HG02840 (cell line): ENCODE results near the gene SLC24A3.
"Not testable (repeated sequence)": the region's sequence is repeated elsewhere in the genome, so short reads cannot be mapped to it uniquely, and the experiment has no call there.

Source experiments
- ATAC-seq: cut with Tn5 transposase; IDR thresholded peaks from one replicate; pipeline ENCODE4 v1.9.1; 2021; ENCODE audit warnings: mild to moderate bottlenecking, moderate library complexity, moderate number of reproducible peaks; ENCODE audit not compliant: unreplicated experiment, low FRiP score

The SLC24A3 gene

DNA sequence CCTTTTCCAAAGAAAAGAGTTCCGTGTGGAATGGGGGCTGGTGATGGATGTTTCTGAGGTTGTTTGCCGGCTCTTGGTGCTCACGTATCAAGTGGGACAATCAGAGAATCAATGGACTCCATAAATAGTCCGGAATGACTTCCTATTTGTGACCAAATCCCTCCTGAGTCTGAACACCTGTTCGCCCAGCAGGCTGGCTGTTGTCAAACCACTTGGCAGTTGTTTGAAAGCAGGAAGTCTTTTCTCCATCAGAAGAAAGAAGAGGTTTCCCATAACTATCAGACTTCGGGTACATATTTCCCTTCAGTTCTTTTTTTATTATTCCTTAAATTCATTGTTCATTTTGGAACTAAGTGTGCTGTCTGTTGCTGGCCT is 390.9 kb downstream of the SLC24A3 start:
- no peak for ATAC-seq

DNA sequence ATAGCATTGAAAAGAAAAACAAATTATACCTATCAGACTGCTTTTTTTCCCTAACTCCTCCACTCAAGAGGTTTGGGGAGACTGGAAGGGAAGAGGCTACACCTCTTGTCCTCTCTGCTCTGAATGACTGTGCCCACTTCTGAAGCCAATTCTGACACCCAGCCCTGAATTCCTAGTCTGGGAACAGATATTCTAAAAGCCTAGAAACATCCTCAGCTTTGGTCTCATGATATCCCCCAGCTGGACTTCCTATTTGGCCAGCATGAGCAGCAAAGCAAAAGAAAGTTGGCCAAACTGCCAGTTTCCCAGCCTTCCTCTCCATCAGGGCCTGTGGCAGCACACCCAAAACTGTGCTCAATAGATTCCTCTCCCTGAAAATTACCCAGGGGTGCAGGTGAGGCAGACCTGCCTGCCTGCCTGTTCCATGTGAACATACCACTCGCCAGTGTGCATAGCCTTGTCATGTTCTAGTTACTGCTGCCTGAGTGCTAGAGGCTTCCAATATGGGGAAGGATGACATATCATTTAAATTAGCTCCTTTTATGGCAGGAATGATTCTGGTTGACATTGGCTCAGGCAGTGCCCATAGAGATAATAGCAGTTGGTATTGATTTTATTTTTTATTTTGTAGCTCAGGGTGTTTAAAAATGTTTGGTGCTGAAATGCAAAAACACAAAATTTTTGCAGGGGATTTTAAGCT is 393.5 kb downstream of the SLC24A3 start:
- ATAC-seq: no peak

- ATAC-seq: no peak
Measured at GRCh38 chr20:19609642-19610223, 397.3 kb downstream of the SLC24A3 start.

GRCh38 chr20:19615629-19616028 is 403.2 kb downstream of the SLC24A3 start:
- ATAC-seq: no peak

- no peak for ATAC-seq
Measured at GRCh38 chr20:19616081-19616480, 403.6 kb downstream of the SLC24A3 start.

DNA sequence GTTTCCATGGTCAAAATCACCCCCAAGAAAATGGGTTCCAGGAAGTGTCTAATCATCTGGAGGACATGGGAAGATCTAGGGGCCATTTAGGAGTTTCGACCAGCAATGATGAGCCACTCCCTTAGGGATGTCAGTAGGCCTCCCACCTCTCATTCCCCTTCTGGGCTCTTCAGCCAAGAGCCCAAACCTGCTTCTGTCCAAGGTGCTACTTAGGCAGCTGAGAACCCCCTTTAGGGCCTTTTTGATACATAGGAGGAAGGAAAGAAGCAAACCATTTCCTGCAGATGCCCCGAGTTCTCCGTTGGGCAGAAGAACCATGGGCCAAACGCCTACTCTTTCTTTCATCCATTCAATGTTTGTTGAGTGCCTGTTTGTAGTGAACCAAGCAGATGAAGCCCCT is 404.2 kb downstream of the SLC24A3 start:
- ATAC-seq: no peak

DNA sequence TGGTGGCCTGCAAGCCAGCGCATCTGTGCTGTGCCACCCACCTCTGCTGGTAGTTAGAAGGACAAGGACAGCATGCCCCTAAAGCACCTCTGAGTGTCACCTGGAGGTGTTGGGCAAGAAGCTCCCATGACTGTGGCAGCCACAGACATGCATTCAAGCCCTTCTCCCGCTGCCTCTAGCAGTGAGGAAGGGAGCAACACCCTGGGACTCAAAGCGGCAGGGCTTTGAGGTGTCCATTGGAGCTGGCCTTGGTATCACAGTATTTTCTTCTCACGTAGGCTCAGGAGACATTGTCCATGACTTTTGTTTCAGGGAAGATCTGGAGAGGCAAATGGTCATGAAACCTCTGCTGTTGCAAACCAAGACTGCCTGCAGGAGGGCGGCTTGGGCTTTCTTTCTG is 404.8 kb downstream of the SLC24A3 start:
- no peak for ATAC-seq

GRCh38 chr20:19618711-19619110 is 406.3 kb downstream of the SLC24A3 start:
- no peak for ATAC-seq

GRCh38 chr20:19619904-19620430 is 407.5 kb downstream of the SLC24A3 start:
- no peak for ATAC-seq

DNA sequence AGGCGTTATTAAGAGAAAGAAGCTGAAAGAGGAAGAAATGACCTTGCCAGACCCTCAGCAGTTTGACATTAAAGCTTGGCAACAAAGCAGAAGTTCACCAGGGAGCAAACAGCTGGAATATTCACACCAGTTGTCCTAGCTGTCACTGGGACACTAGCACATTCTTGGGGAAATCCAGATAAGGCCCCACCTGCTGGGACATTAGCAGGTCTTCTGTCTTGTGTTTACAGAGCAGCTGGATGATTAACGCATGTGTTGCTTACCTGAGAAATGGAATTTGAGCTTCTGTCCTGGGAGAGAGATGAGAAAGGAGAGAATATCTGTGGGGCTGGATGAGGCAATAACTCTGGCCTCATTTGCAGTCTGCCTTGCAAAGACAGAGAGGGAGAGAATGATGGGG is 408.0 kb downstream of the SLC24A3 start:
- ATAC-seq: no peak

- no peak for ATAC-seq
Measured at GRCh38 chr20:19621072-19621471, 408.6 kb downstream of the SLC24A3 start.

DNA sequence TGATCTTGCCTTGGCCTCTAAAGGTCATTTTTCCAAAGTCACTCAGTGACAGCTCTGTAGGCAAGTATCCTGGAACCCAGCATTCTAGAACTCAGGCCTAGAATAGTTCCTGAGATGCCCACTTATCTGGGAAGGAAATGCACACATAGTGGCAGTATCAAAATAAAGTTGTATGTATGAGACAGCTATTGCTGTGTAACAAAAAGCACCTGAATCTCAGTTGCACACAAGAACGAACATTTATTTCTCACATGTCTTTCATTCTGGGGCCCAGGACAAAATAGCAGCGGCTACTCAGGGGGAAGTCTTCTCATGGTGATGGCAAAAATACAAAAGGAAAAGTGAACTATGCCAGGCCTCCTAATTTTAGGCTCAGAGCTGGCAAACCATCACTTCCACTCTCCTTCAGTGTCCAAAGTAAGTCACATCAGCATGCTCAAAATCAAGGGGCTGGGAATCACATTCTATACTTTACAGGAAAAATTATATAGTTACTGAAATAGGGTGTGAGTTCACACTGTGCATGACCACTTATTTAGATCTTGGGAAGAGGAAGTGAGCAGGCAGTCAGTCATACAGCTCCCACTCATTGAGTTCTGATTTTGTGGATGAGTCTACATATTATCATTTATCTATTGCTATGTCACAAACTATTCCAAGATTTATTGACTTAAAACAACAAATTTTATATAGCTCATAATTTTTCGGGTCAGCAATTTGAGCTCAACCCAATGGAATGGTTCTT is 412.0 kb downstream of the SLC24A3 start:
- ATAC-seq: no peak

- ATAC-seq: no peak
Measured at GRCh38 chr20:19625426-19625825, 413.0 kb downstream of the SLC24A3 start.

DNA sequence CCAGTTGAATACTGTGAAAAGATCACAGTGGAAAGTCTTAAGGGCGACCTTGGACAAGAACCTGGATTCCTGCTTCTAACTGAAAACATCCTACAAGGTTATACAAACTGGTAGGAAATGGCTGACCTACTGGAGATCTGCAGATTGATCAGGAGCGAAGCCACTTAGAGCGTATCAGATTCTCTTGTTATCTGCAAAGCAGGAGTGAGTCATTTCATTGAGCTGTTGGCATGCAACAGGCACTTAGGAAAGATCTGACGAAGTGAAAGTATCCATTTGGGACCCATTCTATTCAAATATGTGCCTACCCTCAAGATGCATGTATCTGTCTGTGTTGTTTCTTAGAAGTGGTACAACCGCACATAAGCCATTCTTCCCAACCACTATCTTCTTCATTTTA is 414.5 kb downstream of the SLC24A3 start:
- ATAC-seq: no peak

- ATAC-seq: no peak
Measured at GRCh38 chr20:19628570-19629134, 416.2 kb downstream of the SLC24A3 start.

GRCh38 chr20:19631410-19631809 is 419.0 kb downstream of the SLC24A3 start:
- ATAC-seq: no peak

DNA sequence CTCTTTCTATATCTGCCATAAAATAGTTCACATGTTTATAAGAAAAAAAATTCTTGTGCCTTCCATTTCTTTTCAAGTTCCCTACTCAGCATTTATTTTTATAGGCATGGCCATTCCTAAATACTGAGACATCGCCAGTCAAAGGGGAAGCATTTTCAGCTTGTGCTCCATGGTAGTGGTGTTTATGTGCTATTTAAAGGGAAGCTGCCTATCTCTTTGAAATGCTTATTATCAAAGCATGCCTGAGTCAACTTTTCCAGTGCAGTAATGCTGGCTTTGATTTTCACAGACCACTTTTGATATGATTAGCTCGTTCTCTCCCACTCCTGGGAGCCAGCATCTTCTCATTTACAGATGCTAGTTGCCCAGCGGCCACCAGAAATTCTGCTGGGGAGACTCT is 421.5 kb downstream of the SLC24A3 start:
- no peak for ATAC-seq

DNA sequence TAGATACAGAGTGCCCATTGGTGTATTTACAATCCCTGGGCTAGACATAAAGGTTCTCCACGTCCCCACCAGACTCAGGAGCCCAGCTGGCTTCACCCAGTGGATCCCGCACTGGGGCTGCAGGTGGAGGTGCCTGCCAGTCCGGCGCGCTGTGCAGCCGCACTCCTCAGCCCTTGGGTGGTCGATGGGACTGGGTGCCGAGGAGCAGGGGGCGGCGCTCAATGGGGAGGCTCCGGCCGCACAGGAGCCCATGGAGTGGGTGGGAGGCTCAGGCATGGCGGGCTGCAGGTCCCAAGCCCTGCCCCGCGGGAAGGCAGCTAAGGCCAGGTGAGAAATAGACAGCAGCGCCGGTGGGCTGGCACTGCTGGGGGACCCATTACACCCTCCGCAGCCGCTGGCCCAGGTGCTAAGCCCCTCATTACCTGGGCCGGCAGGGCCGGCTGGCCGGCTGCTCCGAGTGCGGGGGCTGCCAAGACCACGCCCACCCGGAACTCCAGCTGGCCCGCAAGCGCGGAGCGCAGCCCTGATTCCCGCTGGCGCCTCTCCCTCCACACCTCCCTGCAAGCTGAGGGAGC is 427.1 kb downstream of the SLC24A3 start:
- ATAC-seq: not testable (repeated sequence)

- ATAC-seq: no peak
Measured at GRCh38 chr20:19642860-19643259, 430.4 kb downstream of the SLC24A3 start.

GRCh38 chr20:19644085-19644484 is 431.6 kb downstream of the SLC24A3 start:
- no peak for ATAC-seq

GRCh38 chr20:19646963-19647362 is 434.5 kb downstream of the SLC24A3 start:
- ATAC-seq: no peak
